Epithelial cell of proximal tubule (primary cell): ENCODE data around the gene ABAT. TPM values are rescaled to one million over a fixed set of nuclear protein-coding genes. Genes with fewer than 3 reads are reported as not detected.
A peak's percentile ranks its signal among the peaks of the same experiment; 100 is the strongest.

Source experiments
- DNase-seq: peaks from one replicate; pipeline ENCODE4 v3.0.0-alpha.2; 2011; ENCODE audit warnings: low read depth
- H3K4me3 ChIP-seq: 2 replicates; pipeline ENCODE4 v1.5.1; 2011; ENCODE audit warnings: low read depth, mild to moderate bottlenecking, low read length
- CTCF ChIP-seq: conservative IDR thresholded peaks from 2 replicates; pipeline ENCODE4 v1.5.1; 2012; ENCODE audit warnings: low read depth, mild to moderate bottlenecking, low read length
- total RNA-seq: library from RNA; depleted of rRNA; stranded (reverse); fragments of >200 nt; gene quantifications from 2 replicates; pipeline ENCODE4 v1.2.3, GENCODE V29; 2015

ABAT gene
- total RNA-seq, 1 donor from 2014 or later = 3.9 TPM

- no peak for DNase-seq
- no peak for TF ChIP-seq CTCF
- H3K4me3 ChIP-seq = no peak overlapping the region
Observed at GRCh38 chr16:8717469-8717868, 43.1 kb downstream of the ABAT start.

GRCh38 chr16:8717892-8718415, 43.5 kb downstream of the ABAT start:
- no peak for DNase-seq
- TF ChIP-seq CTCF = no peak
- H3K4me3 ChIP-seq = no peak overlapping the region

GRCh38 chr16:8718851-8719680, 44.6 kb downstream of the ABAT start:
- H3K4me3 ChIP-seq = no peak overlapping the region
- DNase-seq = no peak
- no peak for TF ChIP-seq CTCF

- TF ChIP-seq CTCF = no peak
- H3K4me3 ChIP-seq = no peak overlapping the region
- DNase-seq = peak; percentile 25
Observed at GRCh38 chr16:8720080-8720966, 45.9 kb downstream of the ABAT start.

GRCh38 chr16:8720967-8721308, 46.5 kb downstream of the ABAT start:
- H3K4me3 ChIP-seq = no peak overlapping the region
- no peak for TF ChIP-seq CTCF
- DNase-seq = no peak

GRCh38 chr16:8721336-8722024, 47.1 kb downstream of the ABAT start:
- no peak for DNase-seq
- no peak overlapping the region for H3K4me3 ChIP-seq
- TF ChIP-seq CTCF = no peak
